ENCODE results near the gene NEU2. TPM values are rescaled to one million over a fixed set of nuclear protein-coding genes. Genes with fewer than 3 reads are reported as not detected.

The NEU2 gene
- total RNA-seq, 1 experiment from 2014 or later = not detected

DNA sequence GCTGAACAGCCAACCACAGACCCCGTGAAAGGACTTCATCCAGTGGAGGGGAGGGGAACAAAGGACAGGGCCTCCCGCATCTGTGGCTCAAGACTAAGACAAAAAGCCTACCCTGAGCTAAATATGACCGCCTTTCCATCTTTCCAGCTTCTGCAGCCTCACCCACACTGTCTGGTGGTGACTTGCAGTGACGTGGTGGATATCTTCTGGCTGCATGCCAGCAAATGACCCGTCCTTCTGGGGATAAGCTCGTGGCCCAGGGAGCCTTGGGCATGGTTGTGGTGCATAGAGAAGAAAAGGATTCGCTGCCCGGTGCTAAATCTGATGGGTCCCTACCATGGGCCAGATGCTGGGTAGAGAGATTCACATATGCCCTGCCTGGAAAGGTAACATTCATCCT lies 10.7 kb upstream of the NEU2 start (continued):
- TF ChIP-seq SRF (IDR thresholded peaks at IDR 0.05; ENCODE audit: low read depth) (no peak), ZNF274 (IDR thresholded peaks at IDR 0.05; ENCODE audit: low read depth, low read length) (no peak), EZH2 (IDR thresholded peaks at IDR 0.05) (no peak), POLR2AphosphoS5 (IDR thresholded peaks at IDR 0.05; ENCODE audit: low read depth, low read length) (no peak), EGR1 (IDR thresholded peaks at IDR 0.05; ENCODE audit: low read depth) (no peak), JUND (IDR thresholded peaks at IDR 0.05) (no peak)
- TF ChIP-seq, protein P1, sequence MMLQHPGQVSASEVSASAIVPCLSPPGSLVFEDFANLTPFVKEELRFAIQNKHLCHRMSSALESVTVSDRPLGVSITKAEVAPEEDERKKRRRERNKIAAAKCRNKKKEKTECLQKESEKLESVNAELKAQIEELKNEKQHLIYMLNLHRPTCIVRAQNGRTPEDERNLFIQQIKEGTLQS (IDR thresholded peaks at IDR 0.05) = no peak
- TF ChIP-seq, protein P2, sequence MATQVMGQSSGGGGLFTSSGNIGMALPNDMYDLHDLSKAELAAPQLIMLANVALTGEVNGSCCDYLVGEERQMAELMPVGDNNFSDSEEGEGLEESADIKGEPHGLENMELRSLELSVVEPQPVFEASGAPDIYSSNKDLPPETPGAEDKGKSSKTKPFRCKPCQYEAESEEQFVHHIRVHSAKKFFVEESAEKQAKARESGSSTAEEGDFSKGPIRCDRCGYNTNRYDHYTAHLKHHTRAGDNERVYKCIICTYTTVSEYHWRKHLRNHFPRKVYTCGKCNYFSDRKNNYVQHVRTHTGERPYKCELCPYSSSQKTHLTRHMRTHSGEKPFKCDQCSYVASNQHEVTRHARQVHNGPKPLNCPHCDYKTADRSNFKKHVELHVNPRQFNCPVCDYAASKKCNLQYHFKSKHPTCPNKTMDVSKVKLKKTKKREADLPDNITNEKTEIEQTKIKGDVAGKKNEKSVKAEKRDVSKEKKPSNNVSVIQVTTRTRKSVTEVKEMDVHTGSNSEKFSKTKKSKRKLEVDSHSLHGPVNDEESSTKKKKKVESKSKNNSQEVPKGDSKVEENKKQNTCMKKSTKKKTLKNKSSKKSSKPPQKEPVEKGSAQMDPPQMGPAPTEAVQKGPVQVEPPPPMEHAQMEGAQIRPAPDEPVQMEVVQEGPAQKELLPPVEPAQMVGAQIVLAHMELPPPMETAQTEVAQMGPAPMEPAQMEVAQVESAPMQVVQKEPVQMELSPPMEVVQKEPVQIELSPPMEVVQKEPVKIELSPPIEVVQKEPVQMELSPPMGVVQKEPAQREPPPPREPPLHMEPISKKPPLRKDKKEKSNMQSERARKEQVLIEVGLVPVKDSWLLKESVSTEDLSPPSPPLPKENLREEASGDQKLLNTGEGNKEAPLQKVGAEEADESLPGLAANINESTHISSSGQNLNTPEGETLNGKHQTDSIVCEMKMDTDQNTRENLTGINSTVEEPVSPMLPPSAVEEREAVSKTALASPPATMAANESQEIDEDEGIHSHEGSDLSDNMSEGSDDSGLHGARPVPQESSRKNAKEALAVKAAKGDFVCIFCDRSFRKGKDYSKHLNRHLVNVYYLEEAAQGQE (IDR thresholded peaks at IDR 0.05; ENCODE audit: low read depth) = no peak

DNA sequence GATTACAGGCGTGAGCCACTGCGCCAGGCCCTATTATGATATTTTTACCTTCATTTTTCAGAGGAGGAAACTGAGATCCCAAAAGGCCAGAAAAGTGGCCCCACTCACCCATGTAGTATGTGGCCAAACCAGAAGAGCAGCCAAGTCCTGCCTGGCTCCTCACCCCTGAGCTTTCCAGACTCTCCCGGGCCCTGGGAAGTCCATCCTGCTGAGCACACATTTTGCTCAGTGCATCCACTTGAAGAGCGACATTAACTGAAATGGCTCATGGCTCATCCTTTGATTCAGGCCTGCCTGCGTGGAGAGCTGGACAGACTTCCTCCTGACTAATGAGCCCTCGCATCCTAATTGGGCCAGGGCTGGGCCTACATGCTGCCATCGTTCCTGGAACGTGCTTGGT lies 9.9 kb upstream of the NEU2 start:
- CTCF ChIA-PET = no interaction called here
- ATAC-seq (no peak), DNase-seq (ENCODE audit: low read depth, low spot score) (no peak)
- Histone ChIP-seq H2AFZ (ENCODE audit: low read depth, low read length, poor library complexity, severe bottlenecking) (no peak overlapping the region), H3K27ac (ENCODE audit: low read depth, low read length) (no peak overlapping the region), H3K9ac (ENCODE audit: low read length) (no peak overlapping the region), H3K4me3 (replicated peaks in 1 of 2; ENCODE audit: low read depth in 1 of 2, low read length in 2 of 2) (no peak overlapping the region), H3K36me3 (ENCODE audit: control insufficient read depth in 1 of 2, insufficient read depth in 2 of 2, low read length in 2 of 2) (no peaks in the 10 kb centered on the region), H3K9me2 (ENCODE audit: insufficient read depth) (no peaks in the 10 kb centered on the region), H3K79me2 (ENCODE audit: insufficient read depth, low read length) (no peaks in the 10 kb centered on the region), H3K4me2 (ENCODE audit: low read length) (no peak overlapping the region), H3K9me3 (ENCODE audit: control insufficient read depth in 1 of 2, insufficient read depth in 1 of 2, low read depth in 1 of 2, low read length in 2 of 2) (no peaks in the 10 kb centered on the region), H3K27me3 (ENCODE audit: insufficient read depth, low read length) (no peaks in the 10 kb centered on the region), H3K4me1 (ENCODE audit: control insufficient read depth in 1 of 2, insufficient read depth in 2 of 2, low read length in 2 of 2) (peaks cover 7 to 27% of the 10 kb centered on the region in 2 experiments; a peak in 3 of 4 replicates), H4K20me1 (ENCODE audit: insufficient read depth) (no peaks in the 10 kb centered on the region)
- TF ChIP-seq EGR1 (IDR thresholded peaks at IDR 0.05; ENCODE audit: low read depth) (no peak), FOSL1 (IDR thresholded peaks at IDR 0.05; ENCODE audit: low read depth) (no peak), RAD21 (IDR thresholded peaks at IDR 0.05; ENCODE audit: low read depth) (no peak), ZNF274 (IDR thresholded peaks at IDR 0.05; ENCODE audit: low read depth, low read length) (no peak), POLR2AphosphoS5 (IDR thresholded peaks at IDR 0.05; ENCODE audit: low read depth, low read length) (no peak), CBX3 (IDR thresholded peaks at IDR 0.05; ENCODE audit: low read depth) (no peak), SP1 (IDR thresholded peaks at IDR 0.05; ENCODE audit: low read depth) (no peak), ELF1 (IDR thresholded peaks at IDR 0.05; ENCODE audit: borderline replicate concordance, low read depth) (no peak), EZH2phosphoT487 (IDR thresholded peaks at IDR 0.05; ENCODE audit: borderline replicate concordance) (no peak), SIN3A (IDR thresholded peaks at IDR 0.05; ENCODE audit: low read depth) (no peak)
- TF ChIP-seq, protein P3, sequence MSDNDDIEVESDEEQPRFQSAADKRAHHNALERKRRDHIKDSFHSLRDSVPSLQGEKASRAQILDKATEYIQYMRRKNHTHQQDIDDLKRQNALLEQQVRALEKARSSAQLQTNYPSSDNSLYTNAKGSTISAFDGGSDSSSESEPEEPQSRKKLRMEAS (IDR thresholded peaks at IDR 0.05) = no peak
- TF ChIP-seq, protein P4, sequence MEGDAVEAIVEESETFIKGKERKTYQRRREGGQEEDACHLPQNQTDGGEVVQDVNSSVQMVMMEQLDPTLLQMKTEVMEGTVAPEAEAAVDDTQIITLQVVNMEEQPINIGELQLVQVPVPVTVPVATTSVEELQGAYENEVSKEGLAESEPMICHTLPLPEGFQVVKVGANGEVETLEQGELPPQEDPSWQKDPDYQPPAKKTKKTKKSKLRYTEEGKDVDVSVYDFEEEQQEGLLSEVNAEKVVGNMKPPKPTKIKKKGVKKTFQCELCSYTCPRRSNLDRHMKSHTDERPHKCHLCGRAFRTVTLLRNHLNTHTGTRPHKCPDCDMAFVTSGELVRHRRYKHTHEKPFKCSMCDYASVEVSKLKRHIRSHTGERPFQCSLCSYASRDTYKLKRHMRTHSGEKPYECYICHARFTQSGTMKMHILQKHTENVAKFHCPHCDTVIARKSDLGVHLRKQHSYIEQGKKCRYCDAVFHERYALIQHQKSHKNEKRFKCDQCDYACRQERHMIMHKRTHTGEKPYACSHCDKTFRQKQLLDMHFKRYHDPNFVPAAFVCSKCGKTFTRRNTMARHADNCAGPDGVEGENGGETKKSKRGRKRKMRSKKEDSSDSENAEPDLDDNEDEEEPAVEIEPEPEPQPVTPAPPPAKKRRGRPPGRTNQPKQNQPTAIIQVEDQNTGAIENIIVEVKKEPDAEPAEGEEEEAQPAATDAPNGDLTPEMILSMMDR (IDR thresholded peaks at IDR 0.05 in 2 of 3, conservative IDR thresholded peaks at IDR 0.05 in 1 of 3; ENCODE audit: borderline replicate concordance in 1 of 3, insufficient read depth in 1 of 3, low read depth in 2 of 3, low read length in 2 of 3) = no peak
- RAD21 ChIA-PET (ENCODE audit: low non-redundant PET in 1 of 2, low total read pairs in 2 of 2, uncharacterized antibody in 2 of 2, unreplicated experiment in 2 of 2) = no interaction called here
- POLR2A ChIA-PET = no interaction called here
- no TSS peak for BruUV-seq (replicated peaks)
- intact Hi-C loops (cut with micrococcal nuclease) = no loop called here

Data from HCT116 (cell line).